Mesenchymal stem cell (in vitro differentiated cells and primary cell): ENCODE results near the gene CLCN4.

ENCODE experiments used
- DNase-seq: peaks from one replicate; pipeline ENCODE4 v3.0.0-alpha.2; 2013
- H2AFZ ChIP-seq: one replicate; pipeline ENCODE4 v1.6.1; 2013; ENCODE audit warnings: low read depth, mild to moderate bottlenecking, control low read depth, inconsistent platforms, low read length, moderate library complexity
- H2AK5ac ChIP-seq: 2 replicates; pipeline ENCODE4 v1.6.1; 2013; ENCODE audit warnings: low read length, moderate library complexity, mild to moderate bottlenecking, inconsistent platforms; ENCODE audit not compliant: severe bottlenecking
- H2BK120ac ChIP-seq: one replicate; pipeline ENCODE4 v1.6.1; 2013; ENCODE audit warnings: low read depth, mild to moderate bottlenecking, inconsistent platforms, low read length, moderate library complexity
- H2BK12ac ChIP-seq, 2 experiments: one replicate each; pipeline ENCODE4 v1.6.1; 2013; ENCODE audit warnings: inconsistent platforms in 2 of 2, low read length in 2 of 2, mild to moderate bottlenecking in 2 of 2, moderate library complexity in 2 of 2, control low read depth in 1 of 2
- H2BK15ac ChIP-seq: one replicate; pipeline ENCODE4 v1.6.1; 2013; ENCODE audit warnings: mild to moderate bottlenecking, low read depth, inconsistent platforms; ENCODE audit not compliant: poor library complexity, severe bottlenecking
- H2BK5ac ChIP-seq: 2 replicates; pipeline ENCODE4 v1.6.1; 2013; ENCODE audit warnings: low read depth, mild to moderate bottlenecking, low read length, control low read depth, inconsistent platforms; ENCODE audit not compliant: poor library complexity, severe bottlenecking
- H3K14ac ChIP-seq, 2 experiments: one replicate each; pipeline ENCODE4 v1.6.1; 2013; ENCODE audit warnings: inconsistent platforms in 2 of 2, low read length in 2 of 2, control low read depth in 1 of 2, mild to moderate bottlenecking in 1 of 2, moderate library complexity in 1 of 2
- H3K18ac ChIP-seq, 2 experiments: one replicate each; pipeline ENCODE4 v1.6.1; 2013; ENCODE audit warnings: inconsistent platforms in 2 of 2, low read length in 2 of 2, control low read depth in 1 of 2, low read depth in 1 of 2, mild to moderate bottlenecking in 1 of 2
- H3K23ac ChIP-seq, 2 experiments: one replicate each; pipeline ENCODE4 v1.6.1; 2013; ENCODE audit warnings: inconsistent platforms in 2 of 2, low read length in 2 of 2, mild to moderate bottlenecking in 2 of 2, moderate library complexity in 2 of 2, control low read depth in 1 of 2
- H3K27ac ChIP-seq: 2 replicates; pipeline ENCODE4 v1.5.1; 2013; ENCODE audit warnings: mild to moderate bottlenecking, moderate library complexity, low read length, control low read depth, inconsistent platforms; ENCODE audit not compliant: poor library complexity, severe bottlenecking
- H3K27me3 ChIP-seq, 2 experiments: 2 replicates each; pipeline versions ENCODE4 v1.6.1 to v1.7.0; 2013; ENCODE audit warnings: low read length in 2 of 2, mild to moderate bottlenecking in 2 of 2, moderate library complexity in 2 of 2, control low read depth in 1 of 2, inconsistent platforms in 1 of 2; ENCODE audit not compliant: control insufficient read depth in 1 of 2, insufficient read depth in 1 of 2
- H3K36me3 ChIP-seq, 2 experiments: 2 replicates each; pipeline versions ENCODE4 v1.6.1 to v1.7.0; 2013; ENCODE audit warnings: low read length in 2 of 2, control low read depth in 1 of 2, inconsistent platforms in 1 of 2, low read depth in 1 of 2, mild to moderate bottlenecking in 1 of 2; ENCODE audit not compliant: insufficient read depth in 2 of 2, control insufficient read depth in 1 of 2
- H3K4ac ChIP-seq, 2 experiments: one replicate each; pipeline ENCODE4 v1.6.1; 2013; ENCODE audit warnings: inconsistent platforms in 2 of 2, low read length in 2 of 2, mild to moderate bottlenecking in 2 of 2, moderate library complexity in 2 of 2, control low read depth in 1 of 2, low read depth in 1 of 2
- H3K4me1 ChIP-seq: 2 replicates; pipeline ENCODE4 v1.6.1; 2013; ENCODE audit warnings: low read depth, low read length, control low read depth; ENCODE audit not compliant: control insufficient read depth, insufficient read depth
- H3K4me2 ChIP-seq: 2 replicates; pipeline ENCODE4 v1.6.1; 2013; ENCODE audit warnings: low read length, mild to moderate bottlenecking, inconsistent platforms; ENCODE audit not compliant: poor library complexity, severe bottlenecking
- H3K4me3 ChIP-seq, 2 experiments: 2 replicates each; pipeline versions ENCODE4 v1.5.1 to v1.7.0; 2013; ENCODE audit warnings: low read length in 2 of 2, mild to moderate bottlenecking in 2 of 2, control low read depth in 1 of 2, low read depth in 1 of 2; ENCODE audit not compliant: insufficient read depth in 1 of 2
- H3K79me1 ChIP-seq: replicated peaks from 2 replicates; pipeline ENCODE4 v1.6.1; 2013; ENCODE audit warnings: mild to moderate bottlenecking, control low read depth, low read length, inconsistent platforms; ENCODE audit not compliant: poor library complexity, severe bottlenecking
- H3K9ac ChIP-seq: 2 replicates; pipeline ENCODE4 v1.7.0; 2013; ENCODE audit warnings: mild to moderate bottlenecking, low read length, moderate library complexity
- H3K9me3 ChIP-seq: 2 replicates; pipeline ENCODE4 v1.7.0; 2013; ENCODE audit warnings: mild to moderate bottlenecking, low read length; ENCODE audit not compliant: control insufficient read depth
- H4K8ac ChIP-seq: one replicate; pipeline ENCODE4 v1.6.1; 2013; ENCODE audit warnings: inconsistent platforms, mild to moderate bottlenecking, low read length, moderate library complexity
- H4K91ac ChIP-seq: one replicate; pipeline ENCODE4 v1.6.1; 2013; ENCODE audit warnings: mild to moderate bottlenecking, low read length, inconsistent platforms
- WGBS: methylation state at CpG from one replicate; pipeline ENCODE4 v1.1.7; 2013; ENCODE audit warnings: mixed read lengths; 5-methylcytosine and 5-hydroxymethylcytosine counted together

Gene CLCN4

GRCh38 chrX:10110316-10110935 lies 46.3 kb upstream of the CLCN4 start:
- peaks cover 0 to 5% of the 10 kb centered on the region in 2 experiments for H3K27me3 ChIP-seq
- no peak overlapping the region for H2BK5ac ChIP-seq
- no peak overlapping the region for H4K91ac ChIP-seq

GRCh38 chrX:10110984-10111363 lies 45.8 kb upstream of the CLCN4 start:
- Histone ChIP-seq H3K4ac (no peak overlapping the region), H4K91ac (peak overlapping the region; percentile 27), H2BK12ac (no peak overlapping the region), H3K4me2 (no peak overlapping the region), H3K9ac (no peak overlapping the region), H3K4me3 (no peak overlapping the region), H3K27ac (no peak overlapping the region), H3K14ac (peak overlapping the region in 1 of 2 experiments; percentile 68), H3K79me1 (peaks cover 8% of the 10 kb centered on the region), H3K4me1 (peaks cover 1% of the 10 kb centered on the region), H4K8ac (no peak overlapping the region), H3K23ac (no peak overlapping the region), H2AFZ (no peak overlapping the region), H3K9me3 (no peaks in the 10 kb centered on the region), H2BK120ac (no peak overlapping the region), H3K36me3 (peaks cover 0 to 32% of the 10 kb centered on the region in 2 experiments), H2BK5ac (no peak overlapping the region), H3K27me3 (peaks cover 0 to 5% of the 10 kb centered on the region in 2 experiments), H3K18ac (no peak overlapping the region), H2BK15ac (no peak overlapping the region), H2AK5ac (no peak overlapping the region)
- 95% methylated on average over 5 of the region's 10 CpGs for WGBS
- DNase-seq: no peak

More at GRCh38 chrX:10110316-10110935, 46.3 kb upstream of the CLCN4 start:
- H3K9me3 ChIP-seq: no peaks in the 10 kb centered on the region
- no peak overlapping the region for H3K4ac ChIP-seq
- H3K18ac ChIP-seq: no peak overlapping the region
- no peak overlapping the region for H2BK15ac ChIP-seq
- H4K8ac ChIP-seq: no peak overlapping the region
- no peak overlapping the region for H3K4me3 ChIP-seq
- peaks cover 1% of the 10 kb centered on the region for H3K4me1 ChIP-seq
- no peak overlapping the region for H3K27ac ChIP-seq
- H3K36me3 ChIP-seq: peaks cover 0 to 31% of the 10 kb centered on the region in 2 experiments
- H3K23ac ChIP-seq: no peak overlapping the region
- no peak overlapping the region for H2AFZ ChIP-seq
- no peak overlapping the region for H3K14ac ChIP-seq
- no peak overlapping the region for H2BK120ac ChIP-seq
- peaks cover 8% of the 10 kb centered on the region for H3K79me1 ChIP-seq
- no peak overlapping the region for H2AK5ac ChIP-seq
- 97% methylated on average over 16 of the region's 16 CpGs for WGBS
- H3K9ac ChIP-seq: no peak overlapping the region
- H2BK12ac ChIP-seq: no peak overlapping the region
- no peak overlapping the region for H3K4me2 ChIP-seq
- no peak for DNase-seq

GRCh38 chrX:10111364-10112148 lies 45.2 kb upstream of the CLCN4 start:
- Histone ChIP-seq H3K4me3 (no peak overlapping the region), H3K27ac (no peak overlapping the region)
- peak; percentile 37 for DNase-seq

GRCh38 chrX:10112510-10112909 lies 44.3 kb upstream of the CLCN4 start:
- Histone ChIP-seq H2BK120ac (no peak overlapping the region), H3K9me3 (no peaks in the 10 kb centered on the region), H3K4me1 (peaks cover 1% of the 10 kb centered on the region), H2BK5ac (no peak overlapping the region), H2BK15ac (no peak overlapping the region), H3K4me2 (no peak overlapping the region), H2AFZ (no peak overlapping the region), H3K4ac (no peak overlapping the region), H3K18ac (no peak overlapping the region), H4K91ac (no peak overlapping the region), H2AK5ac (no peak overlapping the region), H3K23ac (no peak overlapping the region), H3K36me3 (peaks cover 2 to 41% of the 10 kb centered on the region in 2 experiments), H3K79me1 (peaks cover 9% of the 10 kb centered on the region), H3K9ac (no peak overlapping the region), H3K27ac (no peak overlapping the region), H3K4me3 (no peak overlapping the region), H3K27me3 (peaks cover 0 to 5% of the 10 kb centered on the region in 2 experiments), H4K8ac (no peak overlapping the region), H2BK12ac (no peak overlapping the region), H3K14ac (no peak overlapping the region)
- WGBS: 96% methylated on average over 4 of the region's 6 CpGs
- DNase-seq: no peak

More at GRCh38 chrX:10111364-10112148, 45.2 kb upstream of the CLCN4 start:
- H3K4me2 ChIP-seq: no peak overlapping the region
- no peak overlapping the region for H2AK5ac ChIP-seq
- H3K4me1 ChIP-seq: peaks cover 1% of the 10 kb centered on the region
- H2BK15ac ChIP-seq: no peak overlapping the region
- H3K14ac ChIP-seq: no peak overlapping the region
- no peak overlapping the region for H2BK5ac ChIP-seq
- H4K8ac ChIP-seq: no peak overlapping the region
- no peak overlapping the region for H2BK12ac ChIP-seq
- no peak overlapping the region for H3K23ac ChIP-seq
- no peaks in the 10 kb centered on the region for H3K9me3 ChIP-seq
- no peak overlapping the region for H3K9ac ChIP-seq
- 93% methylated on average over 20 of the region's 26 CpGs for WGBS
- H3K27me3 ChIP-seq: peaks cover 0 to 5% of the 10 kb centered on the region in 2 experiments
- peak overlapping the region; percentile 27 for H4K91ac ChIP-seq
- no peak overlapping the region for H2BK120ac ChIP-seq
- H3K18ac ChIP-seq: no peak overlapping the region
- H3K4ac ChIP-seq: no peak overlapping the region
- peaks cover 0 to 33% of the 10 kb centered on the region in 2 experiments for H3K36me3 ChIP-seq
- no peak overlapping the region for H2AFZ ChIP-seq
- peaks cover 9% of the 10 kb centered on the region for H3K79me1 ChIP-seq
